ENCODE measurements around the gene FTSJ3.

GRCh38 chr17:63859257-63859656, 31.8 kb upstream of the FTSJ3 start:
- TF ChIP-seq POLR2A (IDR thresholded peaks at IDR 0.05) (no peak), CTCF (IDR thresholded peaks at IDR 0.05) (no peak), POLR2AphosphoS5 (IDR thresholded peaks at IDR 0.05; ENCODE audit: insufficient read depth in 1 of 2, low read depth in 1 of 2) (no peak)
